ENCODE data around the gene KIAA1586.
A peak's percentile ranks its signal among the peaks of the same experiment; 100 is the strongest.
"Not testable (repeated sequence)": the region's sequence is repeated elsewhere in the genome, so short reads cannot be mapped to it uniquely, and the experiment has no call there.

Gene KIAA1586, protein sequence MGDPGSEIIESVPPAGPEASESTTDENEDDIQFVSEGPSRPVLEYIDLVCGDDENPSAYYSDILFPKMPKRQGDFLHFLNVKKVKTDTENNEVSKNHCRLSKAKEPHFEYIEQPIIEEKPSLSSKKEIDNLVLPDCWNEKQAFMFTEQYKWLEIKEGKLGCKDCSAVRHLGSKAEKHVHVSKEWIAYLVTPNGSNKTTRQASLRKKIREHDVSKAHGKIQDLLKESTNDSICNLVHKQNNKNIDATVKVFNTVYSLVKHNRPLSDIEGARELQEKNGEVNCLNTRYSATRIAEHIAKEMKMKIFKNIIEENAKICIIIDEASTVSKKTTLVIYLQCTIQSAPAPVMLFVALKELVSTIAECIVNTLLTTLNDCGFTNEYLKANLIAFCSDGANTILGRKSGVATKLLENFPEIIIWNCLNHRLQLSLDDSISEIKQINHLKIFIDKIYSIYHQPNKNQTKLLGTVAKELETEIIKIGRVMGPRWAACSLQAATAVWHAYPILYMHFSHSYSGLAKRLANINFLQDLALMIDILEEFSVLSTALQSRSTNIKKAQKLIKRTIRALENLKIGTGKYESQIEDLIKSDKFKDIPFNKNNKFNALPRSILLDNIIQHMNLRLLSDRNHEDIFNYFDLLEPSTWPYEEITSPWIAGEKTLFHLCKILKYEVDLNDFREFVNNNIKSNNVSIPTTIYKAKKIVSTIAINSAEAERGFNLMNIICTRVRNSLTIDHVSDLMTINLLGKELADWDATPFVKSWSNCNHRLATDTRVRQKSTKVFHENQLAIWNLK

GRCh38 chr6:57046332-57047256, at the start of gene KIAA1586:
KIAA1586 (plus strand) TSS chr6:57046693; CDS start chr6:57046756, 63 bp downstream.
- DNase-seq (ENCODE audit: low spot score): peak; percentile 93

- no peak for DNase-seq (ENCODE audit: low spot score)
These were observed 47.4 kb upstream of the KIAA1586 start for GRCh38 chr6:56999049-56999448.

DNA sequence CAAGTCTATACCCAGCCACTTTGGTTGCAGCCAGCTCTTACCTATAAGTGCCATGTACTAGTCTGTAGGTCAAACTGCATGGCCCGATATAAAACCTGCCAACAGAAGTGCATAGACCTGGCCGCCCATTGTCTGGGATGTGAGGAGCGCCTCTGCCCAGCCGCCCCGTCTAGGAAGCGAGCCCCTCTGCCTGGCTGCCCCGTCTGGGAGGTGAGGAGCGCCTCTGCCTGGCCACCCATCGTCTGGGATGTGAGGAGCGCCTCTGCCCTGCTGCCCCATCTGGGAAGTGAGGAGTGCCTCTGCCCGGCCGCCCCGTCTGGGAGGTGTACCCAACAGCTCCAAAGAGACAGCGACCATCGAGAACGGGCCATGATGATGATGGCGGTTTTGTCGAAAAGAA, 46.7 kb upstream of the KIAA1586 start:
- not testable (repeated sequence) for DNase-seq (ENCODE audit: low spot score)

DNA sequence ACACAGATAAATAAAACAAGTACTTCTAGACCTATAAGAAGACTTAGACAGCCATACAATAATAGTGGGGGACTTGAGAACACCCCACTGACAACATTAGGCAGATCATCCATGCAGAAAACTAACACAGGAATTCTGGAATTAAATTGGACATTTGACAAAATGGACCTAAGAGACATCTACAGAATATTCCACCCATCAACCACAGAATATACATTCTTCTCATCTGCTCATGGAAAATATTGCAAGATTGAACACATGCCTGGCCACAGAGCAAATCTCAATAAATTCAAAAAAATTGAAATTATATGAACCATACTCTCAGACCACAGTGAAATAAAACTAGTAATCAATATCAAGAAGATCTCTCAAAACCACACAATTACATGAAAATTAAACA, 44.3 kb upstream of the KIAA1586 start:
- DNase-seq (ENCODE audit: low spot score): no peak

- no peak for DNase-seq (ENCODE audit: low spot score)
These were observed 42.2 kb upstream of the KIAA1586 start for GRCh38 chr6:57004292-57004691.

DNA sequence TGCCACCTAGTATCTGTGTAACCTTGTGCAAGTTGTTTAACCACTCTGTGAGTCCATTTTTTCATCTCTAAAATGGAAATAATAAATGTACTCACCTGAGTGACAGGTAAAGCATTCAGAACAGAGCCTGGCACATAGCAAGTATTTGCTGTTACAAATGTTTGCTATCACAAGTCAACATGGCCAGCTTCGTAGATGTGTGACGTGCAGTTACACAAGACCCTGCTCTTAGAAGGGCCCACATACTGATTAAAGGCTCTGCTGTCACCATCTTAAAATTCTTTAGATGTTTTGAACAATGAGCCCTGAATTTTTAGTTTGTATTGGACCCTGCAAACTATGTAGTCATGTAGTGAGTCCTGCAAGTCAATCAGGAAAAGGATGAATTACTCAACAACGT, 40.4 kb upstream of the KIAA1586 start:
- no peak for DNase-seq (ENCODE audit: low spot score)

- DNase-seq (ENCODE audit: low spot score): not testable (repeated sequence)
These were observed 38.4 kb upstream of the KIAA1586 start for GRCh38 chr6:57008069-57008468.

DNA sequence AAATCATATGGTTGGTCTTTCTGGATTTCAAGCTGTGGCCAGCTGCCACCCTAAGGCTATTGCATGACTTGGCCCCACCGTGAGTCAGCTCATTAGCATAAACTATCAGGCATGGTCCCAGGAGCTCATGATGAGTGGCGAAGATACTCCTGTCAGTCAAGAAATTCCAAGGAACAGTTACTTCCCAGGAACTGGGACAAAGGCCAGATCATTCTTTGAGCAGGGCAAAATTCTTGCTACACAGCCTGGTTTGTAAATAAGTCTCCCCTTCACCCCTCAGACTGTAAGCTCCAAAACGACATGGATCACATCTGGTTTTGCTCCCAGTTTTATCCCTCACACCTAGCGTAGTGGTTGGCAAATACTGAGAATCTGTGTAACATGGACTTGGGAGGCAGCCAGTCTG, 33.0 kb upstream of the KIAA1586 start:
- no peak for DNase-seq (ENCODE audit: low spot score)

GRCh38 chr6:57017069-57017468, 29.4 kb upstream of the KIAA1586 start:
- DNase-seq (ENCODE audit: low spot score): no peak

GRCh38 chr6:57017841-57018240, 28.7 kb upstream of the KIAA1586 start:
- no peak for DNase-seq (ENCODE audit: low spot score)

DNA sequence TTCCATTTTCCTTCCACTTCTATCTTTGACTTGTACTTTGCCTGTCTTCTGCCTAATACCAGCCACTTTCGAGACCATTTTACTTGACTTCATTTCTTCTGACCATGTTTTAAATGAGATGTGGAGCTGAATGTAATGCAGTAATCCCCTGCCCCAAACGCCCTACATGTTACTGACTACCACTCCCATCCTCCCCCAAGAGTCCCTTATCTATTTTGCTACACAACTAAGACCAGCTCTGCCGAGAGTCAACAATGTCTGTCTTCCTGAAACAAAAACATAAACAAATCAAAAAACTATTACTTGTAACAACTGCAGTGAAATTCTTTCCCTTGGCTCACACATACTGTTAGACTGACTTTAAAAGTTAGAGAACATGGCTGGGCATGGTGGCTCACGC, 27.1 kb upstream of the KIAA1586 start:
- DNase-seq (ENCODE audit: low spot score): no peak

- DNase-seq (ENCODE audit: low spot score): no peak
These were observed 25.3 kb upstream of the KIAA1586 start for GRCh38 chr6:57021086-57021720.

DNA sequence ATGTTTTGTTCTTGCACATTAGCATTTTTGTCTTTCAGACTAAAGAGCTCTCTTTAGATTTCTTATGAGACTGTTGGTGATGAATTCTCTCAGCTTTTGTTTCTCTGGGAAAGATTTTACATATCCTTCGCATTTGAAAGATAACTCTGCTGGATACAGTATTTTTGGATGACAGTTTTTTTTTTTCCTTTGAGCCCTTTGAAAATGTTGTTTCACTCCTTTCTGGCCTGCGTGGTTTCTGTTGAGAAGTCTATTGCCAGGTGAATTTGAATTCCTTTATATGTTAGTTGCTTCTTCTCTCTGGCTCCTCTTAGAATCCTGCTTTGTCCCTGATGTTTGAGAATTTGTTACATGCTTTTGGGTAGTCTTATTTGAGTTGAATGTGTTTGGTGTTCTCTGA, 22.2 kb upstream of the KIAA1586 start:
- DNase-seq (ENCODE audit: low spot score): no peak

DNA sequence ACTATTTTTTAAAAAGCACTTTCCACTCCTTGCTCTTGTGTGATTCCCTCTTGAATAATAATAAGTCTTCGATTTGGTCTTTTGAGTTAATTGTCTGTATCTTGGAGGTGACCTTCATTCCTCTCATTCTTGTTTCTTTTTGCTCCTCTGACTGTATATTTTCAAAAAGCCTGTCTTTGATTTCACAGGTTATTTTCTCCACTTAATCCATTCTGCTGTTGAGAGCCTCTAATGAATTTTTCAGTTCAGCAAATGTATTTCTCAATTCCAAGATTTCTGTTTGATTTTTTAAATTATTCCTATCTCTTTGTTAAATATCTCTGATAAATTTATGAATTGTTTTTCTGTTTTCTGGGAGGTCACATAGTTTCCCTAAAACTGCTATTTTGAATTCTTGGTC, 21.7 kb upstream of the KIAA1586 start:
- DNase-seq (ENCODE audit: low spot score): no peak

DNA sequence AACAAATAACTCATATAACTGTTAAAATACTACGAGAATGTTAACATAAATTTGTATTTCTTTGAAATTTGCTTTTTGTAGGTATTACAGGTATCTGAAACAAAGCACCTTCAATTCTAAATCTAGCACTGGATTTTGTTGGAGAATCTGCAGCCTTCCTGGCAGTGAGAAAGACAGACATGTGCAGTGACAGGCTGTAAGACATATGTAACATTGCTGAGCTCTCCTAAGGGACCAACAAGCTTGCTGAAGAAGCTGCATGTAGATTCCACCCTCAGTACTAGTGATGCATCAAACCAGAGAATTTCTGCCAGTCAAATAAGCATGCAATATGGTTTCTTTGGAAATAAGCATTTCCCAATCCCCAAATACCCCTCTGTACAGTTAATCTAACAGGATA, 20.5 kb upstream of the KIAA1586 start:
- no peak for DNase-seq (ENCODE audit: low spot score)

- no peak for DNase-seq (ENCODE audit: low spot score)
These were observed 19.2 kb upstream of the KIAA1586 start for GRCh38 chr6:57027301-57027700.

DNA sequence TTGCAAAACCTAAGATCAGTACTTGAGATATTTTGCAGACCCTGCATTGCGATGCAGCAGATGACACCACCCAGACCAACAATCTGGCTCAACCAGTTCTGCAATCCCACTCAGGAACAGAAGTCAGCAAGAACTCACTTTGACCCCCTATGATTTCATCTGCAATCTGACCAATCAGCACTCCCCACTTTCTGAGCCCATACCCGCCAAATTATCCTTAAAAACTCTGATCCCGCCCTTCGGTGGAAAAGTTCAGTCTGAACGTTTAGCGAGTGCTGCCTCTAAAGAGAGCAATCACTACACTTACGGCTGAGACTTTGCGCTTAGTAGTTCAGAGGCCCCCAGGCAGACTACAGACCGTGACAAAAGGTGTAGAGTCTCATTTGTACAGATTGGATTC, 17.3 kb upstream of the KIAA1586 start:
- no peak for DNase-seq (ENCODE audit: low spot score)

- DNase-seq (ENCODE audit: low spot score): no peak
These were observed 13.3 kb upstream of the KIAA1586 start for GRCh38 chr6:57033228-57033627.

GRCh38 chr6:57035549-57035948, 10.9 kb upstream of the KIAA1586 start:
- no peak for DNase-seq (ENCODE audit: low spot score)

DNA sequence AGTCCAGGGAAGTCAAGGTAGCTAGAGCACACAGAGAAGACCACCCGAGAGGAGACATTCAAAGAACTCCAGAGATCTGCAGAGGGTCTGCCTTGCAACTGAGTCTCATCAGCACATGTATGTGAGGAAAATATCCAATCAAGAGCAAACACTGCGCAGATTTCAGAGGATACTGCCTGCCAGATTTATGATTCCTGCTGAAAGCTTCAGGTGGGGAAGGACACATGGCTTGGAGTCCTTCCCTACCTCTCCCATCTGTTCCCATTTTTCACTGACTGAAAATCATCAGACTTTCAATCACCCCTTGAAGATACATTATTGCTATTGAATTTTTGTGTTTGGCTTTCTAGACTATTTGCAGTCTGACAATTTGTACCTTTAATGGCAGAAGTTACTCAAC, 7.6 kb upstream of the KIAA1586 start:
- DNase-seq (ENCODE audit: low spot score): no peak

- DNase-seq (ENCODE audit: low spot score): no peak
These were observed 6.5 kb upstream of the KIAA1586 start for GRCh38 chr6:57040011-57040410.

DNA sequence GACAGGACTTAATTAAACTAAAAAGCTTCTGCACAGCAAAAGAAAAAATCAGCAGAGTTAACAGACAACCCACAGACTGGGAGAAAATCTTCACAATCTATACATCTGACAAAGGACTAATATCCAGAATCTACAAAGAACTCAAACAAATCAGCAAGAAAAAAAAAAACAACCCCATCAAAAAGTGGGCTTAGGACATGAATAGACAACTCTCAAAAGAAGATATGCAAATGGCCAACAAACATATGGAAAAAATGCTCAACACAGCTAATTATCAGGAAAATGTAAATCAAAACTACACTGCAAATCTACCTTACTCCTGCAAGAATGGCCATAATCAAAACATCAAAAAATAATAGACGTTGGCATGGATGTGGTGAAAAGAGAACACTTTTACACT, 2.4 kb upstream of the KIAA1586 start:
- not testable (repeated sequence) for DNase-seq (ENCODE audit: low spot score)

Measured in ecto neural progenitor cell (in vitro differentiated cells).